Measurements from ENCODE around the gene FSCB. TPM values are rescaled to one million over a fixed set of nuclear protein-coding genes. Genes with fewer than 3 reads are reported as not detected.

The FSCB gene
- polyA plus RNA-seq, 1 of the 3 experiments (the other 2 are of a cell fraction), result not detected

DNA sequence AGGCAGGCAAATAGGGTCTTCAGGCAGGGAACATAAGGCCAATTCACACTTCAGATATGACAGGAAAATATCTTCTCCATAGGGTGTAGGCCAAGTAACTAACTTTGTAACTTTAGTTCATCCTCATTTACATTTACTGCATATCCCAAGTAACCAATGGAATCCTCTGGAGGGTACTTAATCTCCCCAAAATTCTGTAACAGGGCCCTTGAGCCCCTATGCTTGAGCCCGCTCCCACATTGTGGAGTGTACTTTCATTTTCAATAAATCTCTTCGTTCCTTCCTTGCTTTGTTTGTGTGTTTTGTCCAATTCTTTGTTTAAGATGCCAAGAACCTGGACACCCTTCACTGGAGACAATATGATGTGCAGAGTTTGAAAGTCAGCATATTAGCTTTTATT lies 45.3 kb downstream of the FSCB start:
- WGBS (ENCODE audit: low lambda C conversion rate), result 10% methylated on average over 2 of the region's 2 CpGs
- Histone ChIP-seq H3K9me2 (no peaks in the 10 kb centered on the region), H3K27me3 (ENCODE audit: insufficient read depth) (no peaks in the 10 kb centered on the region), H3K4me2 (no peak overlapping the region), H3K27ac (ENCODE audit: low read depth in 2 of 2, low read length in 1 of 2) (no peak overlapping the region), H3K4me3 (ENCODE audit: low read depth in 2 of 2, low read length in 1 of 2) (no peak overlapping the region), H3K79me2 (ENCODE audit: insufficient read depth) (no peaks in the 10 kb centered on the region), H3F3A (replicated peaks; ENCODE audit: insufficient read depth) (no peaks in the 10 kb centered on the region), H2AFZ (ENCODE audit: low read depth) (no peak overlapping the region), H4K20me1 (ENCODE audit: insufficient read depth) (no peaks in the 10 kb centered on the region), H3K4me1 (ENCODE audit: control insufficient read depth in 1 of 2, insufficient read depth in 2 of 2, low read depth in 1 of 2, low read length in 1 of 2) (no peaks in the 10 kb centered on the region), H3K9ac (no peak overlapping the region), H3K36me3 (replicated peaks in 1 of 2; ENCODE audit: control insufficient read depth in 1 of 2, insufficient read depth in 2 of 2, low read length in 1 of 2) (no peaks in the 10 kb centered on the region), H3K9me3 (no peaks in the 10 kb centered on the region)
- ChIA-PET CTCF (no interaction called here), POLR2A (no interaction called here)
- no peak for DNase-seq
- no peak for TF ChIP-seq NFIC (IDR thresholded peaks at IDR 0.05; ENCODE audit: borderline replicate concordance)
- TF ChIP-seq, protein P1, sequence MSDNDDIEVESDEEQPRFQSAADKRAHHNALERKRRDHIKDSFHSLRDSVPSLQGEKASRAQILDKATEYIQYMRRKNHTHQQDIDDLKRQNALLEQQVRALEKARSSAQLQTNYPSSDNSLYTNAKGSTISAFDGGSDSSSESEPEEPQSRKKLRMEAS (IDR thresholded peaks at IDR 0.05; ENCODE audit: low read depth), result no peak
